HG03354 (cell line): Measurements from ENCODE around the gene FADS1.

Experiments
- ATAC-seq: cut with Tn5 transposase; IDR thresholded peaks from one replicate; pipeline ENCODE4 v1.9.1; 2021; ENCODE audit warnings: mild to moderate bottlenecking; ENCODE audit not compliant: unreplicated experiment, poor library complexity, severe bottlenecking

Gene FADS1

DNA sequence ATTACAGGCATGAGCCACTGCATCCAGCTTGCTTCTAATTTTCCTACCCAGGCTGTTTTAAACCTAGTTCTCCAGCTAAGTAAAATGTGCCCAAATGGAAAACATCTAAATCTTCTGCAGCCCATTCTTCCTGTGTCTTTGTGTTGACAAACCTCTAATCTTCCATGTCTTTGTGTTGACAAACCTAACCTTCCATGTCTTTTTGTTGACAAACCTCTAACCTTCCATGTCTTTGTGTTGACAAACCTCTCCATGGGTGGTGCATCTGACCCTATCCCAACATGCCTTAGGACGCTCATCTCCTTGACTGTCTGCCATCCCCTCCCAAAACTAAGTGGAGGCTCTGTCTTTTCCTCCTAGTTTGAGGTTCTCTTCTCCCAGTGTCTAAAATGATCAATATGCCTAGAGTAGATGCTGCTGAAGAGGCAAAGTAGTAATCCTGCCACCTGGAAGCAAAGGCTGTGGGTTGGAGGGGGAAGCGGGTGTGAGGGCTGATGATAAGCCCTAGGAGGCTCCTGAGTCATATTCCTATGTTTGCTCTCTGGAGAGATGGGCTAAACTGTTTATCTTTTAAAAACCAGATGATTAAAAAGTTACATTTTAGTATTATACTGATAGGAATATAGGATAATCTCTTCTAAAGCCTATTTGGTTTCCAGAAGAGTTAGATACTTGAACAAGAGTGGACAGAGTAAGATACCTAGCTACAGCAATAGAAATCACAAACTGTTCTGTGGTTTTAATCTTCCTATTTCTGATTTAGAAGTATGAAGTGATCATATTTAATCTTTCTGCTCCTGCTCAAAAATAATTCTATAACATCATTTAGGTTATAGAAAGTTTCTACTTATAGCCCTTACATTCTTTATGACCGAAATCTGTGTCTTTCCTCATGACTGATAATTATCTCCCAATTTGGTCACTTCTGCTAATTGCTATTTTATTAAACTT lies 16.2 kb downstream of the FADS1 start:
- ATAC-seq: no peak

DNA sequence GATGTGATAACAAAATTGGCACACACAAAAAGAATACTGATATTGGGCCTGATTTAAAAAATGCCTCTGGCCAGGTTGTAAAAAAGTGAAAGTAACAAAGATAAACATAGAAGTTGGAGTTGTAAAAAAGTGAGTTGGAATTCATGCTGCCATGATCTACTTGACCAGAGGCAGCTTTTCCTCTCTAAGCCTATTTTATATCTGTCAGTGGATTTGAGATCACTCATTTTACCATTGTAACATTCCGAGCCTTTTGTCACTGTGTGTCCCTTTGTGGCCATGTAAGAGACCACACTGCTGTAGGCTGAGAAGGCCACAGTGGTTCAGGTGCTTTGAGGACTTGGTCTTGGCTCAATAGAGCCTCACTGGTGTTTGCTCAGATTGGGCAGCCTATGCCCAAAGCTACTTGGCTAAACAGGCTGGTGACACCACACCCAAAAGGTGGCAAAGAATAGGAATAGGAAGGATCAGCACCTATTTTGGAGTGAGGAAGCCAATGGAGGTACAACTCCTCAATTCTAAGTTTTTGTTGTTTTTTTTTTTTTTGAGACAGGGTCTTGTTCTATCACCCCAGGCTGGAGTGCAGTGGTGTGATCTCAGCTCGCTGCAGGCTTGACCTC lies 17.0 kb downstream of the FADS1 start:
- ATAC-seq: no peak

DNA sequence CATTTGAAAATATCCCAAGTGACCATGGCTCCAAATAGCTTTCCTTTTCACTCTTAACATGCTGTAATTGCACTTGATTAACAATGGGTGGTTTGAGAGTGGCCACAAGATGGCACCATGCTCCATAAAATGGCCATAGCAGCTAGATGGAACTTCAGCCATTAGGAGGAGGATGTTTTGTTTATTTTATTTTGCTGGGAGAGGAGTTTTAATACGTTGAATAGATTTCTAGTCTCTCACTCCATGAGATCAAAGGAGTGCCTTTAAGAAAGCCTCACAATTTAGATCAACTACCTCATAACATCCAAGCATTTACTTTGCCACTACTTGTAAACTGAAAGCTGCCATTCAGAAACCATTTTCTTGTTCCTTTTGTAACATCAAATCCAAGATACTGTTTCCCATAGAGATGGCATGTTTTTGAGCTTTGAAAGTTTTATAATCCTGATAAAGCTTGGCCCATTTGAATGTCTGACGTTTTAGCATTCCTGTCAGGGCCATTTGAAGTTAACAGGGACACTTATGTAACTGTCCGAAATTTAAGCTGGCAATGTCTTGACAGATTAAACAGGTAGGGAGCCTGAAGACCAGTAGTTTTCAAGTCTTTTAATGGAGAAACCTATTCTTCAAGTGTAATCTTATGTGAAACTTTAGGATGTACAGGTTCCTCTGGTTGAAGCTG lies 19.4 kb downstream of the FADS1 start:
- ATAC-seq: no peak

DNA sequence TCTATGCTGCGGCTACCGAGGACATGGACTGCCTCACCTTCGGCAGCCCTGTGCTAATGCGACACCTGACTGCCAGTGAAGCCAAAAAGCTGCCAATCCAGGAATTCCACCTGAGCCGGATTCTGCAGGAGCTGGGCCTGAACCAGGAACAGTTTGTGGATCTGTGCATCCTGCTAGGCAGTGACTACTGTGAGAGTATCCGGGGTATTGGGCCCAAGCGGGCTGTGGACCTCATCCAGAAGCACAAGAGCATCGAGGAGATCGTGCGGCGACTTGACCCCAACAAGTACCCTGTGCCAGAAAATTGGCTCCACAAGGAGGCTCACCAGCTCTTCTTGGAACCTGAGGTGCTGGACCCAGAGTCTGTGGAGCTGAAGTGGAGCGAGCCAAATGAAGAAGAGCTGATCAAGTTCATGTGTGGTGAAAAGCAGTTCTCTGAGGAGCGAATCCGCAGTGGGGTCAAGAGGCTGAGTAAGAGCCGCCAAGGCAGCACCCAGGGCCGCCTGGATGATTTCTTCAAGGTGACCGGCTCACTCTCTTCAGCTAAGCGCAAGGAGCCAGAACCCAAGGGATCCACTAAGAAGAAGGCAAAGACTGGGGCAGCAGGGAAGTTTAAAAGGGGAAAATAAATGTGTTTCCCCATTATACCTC lies 20.8 kb downstream of the FADS1 start:
- ATAC-seq: no peak

DNA sequence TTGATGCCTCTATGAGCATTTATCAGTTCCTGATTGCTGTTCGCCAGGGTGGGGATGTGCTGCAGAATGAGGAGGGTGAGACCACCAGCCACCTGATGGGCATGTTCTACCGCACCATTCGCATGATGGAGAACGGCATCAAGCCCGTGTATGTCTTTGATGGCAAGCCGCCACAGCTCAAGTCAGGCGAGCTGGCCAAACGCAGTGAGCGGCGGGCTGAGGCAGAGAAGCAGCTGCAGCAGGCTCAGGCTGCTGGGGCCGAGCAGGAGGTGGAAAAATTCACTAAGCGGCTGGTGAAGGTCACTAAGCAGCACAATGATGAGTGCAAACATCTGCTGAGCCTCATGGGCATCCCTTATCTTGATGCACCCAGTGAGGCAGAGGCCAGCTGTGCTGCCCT lies 21.3 kb downstream of the FADS1 start:
- no peak for ATAC-seq

DNA sequence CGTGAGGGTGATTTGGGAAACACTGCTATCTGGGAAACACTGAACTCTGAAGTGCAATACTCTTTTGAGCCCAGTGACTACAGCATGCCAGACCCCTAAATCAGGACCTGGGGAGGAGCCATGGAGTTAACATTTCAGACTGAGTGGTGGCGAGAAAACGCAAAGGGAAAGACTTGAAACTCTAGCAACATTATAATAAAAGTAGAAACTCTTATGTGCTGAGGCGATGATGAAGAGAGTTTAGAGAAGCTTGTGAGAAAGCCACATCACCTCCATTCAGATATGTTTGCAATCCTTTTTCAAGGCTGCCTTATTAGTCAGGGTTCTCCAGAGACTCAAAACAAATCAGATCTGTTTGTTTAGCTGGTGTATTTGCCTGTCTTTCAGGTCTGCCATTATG lies 22.2 kb downstream of the FADS1 start:
- no peak for ATAC-seq

DNA sequence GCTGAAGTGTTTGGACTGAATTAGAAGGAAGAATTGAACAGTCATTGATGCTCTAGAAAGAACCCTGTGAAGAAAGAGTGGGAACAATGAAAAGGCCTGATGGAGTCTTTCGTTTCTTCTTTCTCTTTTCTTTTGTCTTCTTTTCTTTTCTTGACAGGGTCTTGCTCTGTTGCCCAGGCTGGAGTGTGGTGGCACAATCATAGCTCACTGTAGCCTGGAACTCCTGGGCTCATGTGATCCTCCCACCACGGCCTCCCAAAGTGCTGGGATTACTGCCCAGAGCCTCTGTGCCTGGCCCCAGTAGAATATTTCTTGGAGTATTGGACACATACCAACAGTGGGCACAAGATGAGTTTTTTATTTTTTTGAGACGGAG lies 23.0 kb downstream of the FADS1 start:
- no peak for ATAC-seq

DNA sequence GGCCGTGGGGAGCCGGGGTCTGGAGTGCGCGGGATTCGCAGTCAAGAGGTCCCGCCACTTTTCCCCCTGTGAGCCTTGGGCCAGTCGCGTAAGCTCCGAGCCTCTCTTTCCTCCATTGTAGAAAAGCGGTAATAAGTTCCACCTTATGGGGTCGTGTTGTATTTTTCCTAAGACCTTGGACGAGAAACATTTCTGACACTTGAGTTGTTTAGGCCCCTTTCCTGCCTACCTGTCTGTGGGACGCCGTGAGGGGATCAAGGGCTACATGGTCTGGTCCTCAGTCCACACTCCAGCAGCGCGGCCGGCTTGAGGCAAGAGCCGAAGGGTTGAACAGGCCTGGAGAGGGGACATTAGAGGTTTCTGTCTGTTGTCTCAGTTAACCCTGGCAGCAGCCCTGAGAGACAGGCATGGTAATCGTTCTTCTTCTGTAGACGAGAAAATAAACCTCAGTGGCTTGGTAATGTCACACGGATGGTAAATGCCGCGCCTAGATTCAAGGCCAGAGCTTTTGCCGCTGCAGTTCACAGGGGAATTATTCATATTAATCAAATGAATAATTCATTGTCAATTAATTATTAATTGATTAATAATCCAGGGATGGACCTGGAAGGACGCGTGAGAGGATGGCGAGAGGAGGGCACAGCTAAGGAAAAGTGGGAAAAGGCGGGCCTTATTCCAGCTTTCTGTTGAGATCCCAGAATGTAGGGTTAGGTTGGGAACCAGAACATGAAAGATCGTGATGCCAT lies 23.5 kb downstream of the FADS1 start:
- peak; percentile 27 for ATAC-seq

DNA sequence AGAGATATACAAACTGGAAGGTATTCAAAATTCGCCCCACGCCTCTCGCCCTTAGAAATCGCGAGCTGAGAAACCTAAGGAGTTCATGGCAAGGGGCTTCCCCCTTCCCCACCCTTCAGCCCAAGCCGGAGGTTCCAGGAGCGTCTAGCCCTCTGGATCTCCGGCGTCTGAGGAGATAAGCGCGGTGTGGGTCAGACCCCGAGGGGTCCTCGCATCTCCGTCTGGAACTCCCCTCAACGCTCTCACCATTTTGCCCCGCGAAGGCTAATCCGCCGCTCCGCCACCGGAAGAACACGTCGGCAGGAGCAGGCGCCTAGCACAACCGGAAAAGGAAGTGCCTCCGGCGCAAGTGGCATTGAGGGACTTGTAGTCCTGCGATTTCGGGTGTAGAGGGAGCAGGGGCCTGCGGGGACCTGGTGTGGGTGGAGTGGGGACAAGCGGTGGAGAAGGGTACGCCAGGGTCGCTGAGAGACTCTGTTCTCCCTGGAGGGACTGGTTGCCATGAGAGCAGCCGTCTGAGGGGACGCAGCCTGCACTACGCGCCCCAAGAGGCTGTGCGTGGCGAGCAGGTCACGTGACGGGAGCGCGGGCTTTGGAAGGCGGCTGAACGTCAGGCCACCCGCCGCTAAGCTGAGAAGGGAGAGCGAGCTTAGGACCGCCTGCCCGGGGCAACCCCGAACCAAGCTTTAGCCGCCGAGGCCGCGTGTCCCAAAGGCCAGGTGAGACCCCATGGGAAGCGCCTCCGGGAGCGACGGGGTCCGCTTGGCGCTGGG lies 24.3 kb downstream of the FADS1 start, which contains the start of the genes FEN1 and TMEM258:
Gene FEN1 (plus strand): TSS at position 602 of the 773 bp plus-strand sequence. CDS start 2,451 bp downstream, outside the sequence.
Gene TMEM258 (minus strand): TSS at position 290 of the 773 bp plus-strand sequence. CDS start 41 bp downstream, at position 249.
- peak; percentile 85 for ATAC-seq

DNA sequence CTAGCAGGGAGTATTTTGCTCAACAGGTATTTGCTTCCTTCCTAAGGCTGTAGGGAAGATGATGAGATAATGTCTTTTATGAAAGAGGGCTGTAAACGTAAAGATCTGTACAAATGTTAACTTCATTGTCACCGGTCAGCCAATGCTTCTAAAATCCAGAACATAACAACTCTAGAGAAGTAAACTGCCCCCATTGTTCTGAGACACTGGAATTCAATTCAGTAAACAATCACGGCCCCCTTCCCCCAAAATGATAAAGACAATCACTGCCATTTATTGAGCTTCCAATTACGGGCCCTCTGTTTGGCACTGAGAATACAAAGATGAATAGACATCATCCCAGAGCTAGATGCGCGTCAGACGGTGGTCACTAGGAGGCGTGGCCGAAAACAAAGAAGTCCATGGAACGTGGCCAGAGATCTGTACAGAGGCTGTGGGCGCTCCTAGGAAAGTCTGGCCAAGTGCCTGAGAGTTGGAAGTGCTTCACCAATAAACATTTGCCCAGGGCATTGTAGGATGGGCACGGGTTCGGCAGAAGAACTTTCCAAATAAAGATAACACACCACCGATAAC lies 25.0 kb downstream of the FADS1 start:
- ATAC-seq: peak; percentile 32

DNA sequence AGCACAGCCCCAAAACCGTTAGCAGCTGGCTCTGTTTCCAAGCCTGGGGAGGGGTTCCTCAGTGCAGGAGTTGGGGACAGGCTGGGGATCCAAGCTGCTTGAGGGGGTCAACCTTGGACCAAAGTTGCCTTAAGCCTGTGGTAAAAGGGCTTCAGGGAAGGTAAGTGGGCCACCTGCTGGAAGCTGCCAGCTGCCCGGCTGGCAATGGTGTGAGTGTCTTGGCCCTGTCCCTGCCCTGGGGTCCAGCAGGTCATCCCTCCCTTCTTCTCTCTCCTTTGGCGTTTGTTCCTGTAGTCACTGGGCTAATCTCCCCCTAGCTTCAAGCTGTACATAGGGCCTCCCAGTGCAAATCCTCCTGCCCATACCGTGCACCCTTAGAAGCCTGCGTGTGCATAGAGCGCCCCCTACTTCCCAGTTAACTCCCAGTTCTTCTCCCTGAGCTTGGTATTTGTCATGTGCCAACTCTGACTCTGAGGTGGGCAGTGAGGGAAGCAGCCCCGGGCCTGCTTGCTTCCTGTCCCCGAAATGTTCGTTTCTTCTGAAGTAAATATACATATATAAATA lies 28.8 kb downstream of the FADS1 start:
- no peak for ATAC-seq

DNA sequence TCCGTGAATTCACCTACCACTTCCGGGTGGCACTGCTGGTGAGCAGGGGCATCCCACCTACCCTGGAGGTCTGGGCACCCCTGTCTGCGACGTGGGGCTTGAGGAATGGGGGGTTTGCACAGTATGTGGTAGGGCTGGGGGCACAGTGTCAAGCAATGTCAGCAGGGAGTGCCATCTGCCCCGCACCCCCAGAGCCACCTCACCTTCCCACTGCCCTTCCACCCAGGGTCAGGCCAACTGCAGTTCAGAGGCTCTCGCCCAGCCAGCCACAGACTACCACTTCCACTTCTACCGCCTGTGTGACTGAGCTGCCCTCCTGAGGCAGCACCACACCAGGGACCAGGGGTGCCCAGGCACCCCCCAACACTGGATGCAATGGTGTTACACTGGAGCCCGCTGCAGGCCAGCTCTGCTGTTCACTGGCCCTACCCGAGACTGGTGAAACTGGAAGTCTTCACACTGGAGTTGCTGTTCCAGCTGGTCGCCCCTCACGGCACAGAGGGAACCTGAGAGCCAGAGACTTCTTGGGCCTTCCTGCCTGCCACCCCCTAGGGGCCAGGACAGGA lies 30.9 kb downstream of the FADS1 start:
- ATAC-seq: no peak

DNA sequence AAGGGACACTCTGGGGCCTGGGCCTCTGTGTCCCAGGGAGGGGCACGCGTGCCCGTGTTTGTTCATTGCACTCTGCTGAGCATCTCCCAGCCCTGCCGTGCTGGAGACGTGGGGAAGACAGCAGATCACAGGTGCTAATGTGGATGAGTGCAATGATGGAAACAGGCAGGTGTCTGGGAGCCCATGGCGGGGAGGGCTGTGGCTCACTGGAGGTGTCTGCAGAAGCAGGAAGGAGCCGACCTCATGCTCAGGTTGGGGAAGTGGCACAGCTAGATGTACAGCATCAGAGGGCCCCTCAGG lies 32.3 kb downstream of the FADS1 start:
- no peak for ATAC-seq

DNA sequence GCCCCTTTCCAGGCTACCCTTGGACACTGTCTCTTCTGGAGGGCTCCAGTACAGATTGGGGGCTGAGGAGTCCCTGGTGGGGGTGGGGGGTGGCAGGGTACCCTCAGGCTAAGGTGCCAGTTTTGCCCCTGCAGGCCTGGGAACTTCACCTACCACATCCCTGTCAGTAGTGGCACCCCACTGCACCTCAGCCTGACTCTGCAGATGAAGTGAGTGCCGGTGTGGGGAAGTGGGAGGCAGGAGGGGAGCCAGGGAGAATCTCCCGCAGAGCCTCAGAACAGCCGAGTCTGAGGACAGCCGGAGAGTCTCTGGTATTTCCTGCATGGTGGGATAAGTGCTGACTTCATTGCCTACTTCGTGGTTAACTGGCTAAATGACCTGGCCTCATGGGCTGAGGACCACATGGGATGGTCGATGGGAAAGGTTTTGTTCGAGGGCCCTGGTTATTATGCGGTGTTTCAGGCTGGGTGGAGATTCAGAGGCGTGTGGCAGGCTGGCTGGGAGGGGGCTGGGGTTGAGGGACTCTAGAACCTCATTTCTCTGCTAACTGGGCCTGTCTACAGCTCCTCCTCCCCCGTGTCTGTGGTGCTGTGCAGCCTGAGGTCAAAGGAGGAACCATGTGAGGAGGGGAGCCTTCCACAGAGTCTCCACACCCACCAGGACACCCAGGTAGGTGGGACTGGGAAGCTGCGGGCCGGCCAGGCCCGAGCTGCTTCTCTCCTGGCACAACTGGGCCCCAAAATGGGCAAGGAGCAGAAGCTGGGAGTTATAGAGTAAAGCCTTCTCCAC lies 32.9 kb downstream of the FADS1 start:
- ATAC-seq: no peak

DNA sequence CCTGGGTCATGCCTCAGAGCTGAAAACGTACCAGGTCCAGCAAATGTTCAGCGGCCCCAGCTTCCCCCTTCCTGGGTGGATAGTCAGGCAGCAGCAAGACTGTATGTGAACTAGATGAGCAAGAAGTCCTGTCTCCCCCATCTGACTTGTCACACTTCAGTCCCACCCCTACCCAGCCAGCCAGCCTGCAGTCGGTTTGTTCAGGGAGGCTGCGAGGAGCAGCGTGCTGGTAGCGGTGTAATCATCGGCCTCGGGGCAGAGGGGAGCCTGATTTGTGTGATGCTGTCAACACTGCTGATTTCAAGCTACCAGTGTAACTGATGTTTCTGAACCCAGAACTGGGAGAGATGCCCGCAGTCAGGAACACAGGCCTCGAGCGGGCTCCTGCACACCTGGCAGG lies 34.0 kb downstream of the FADS1 start:
- no peak for ATAC-seq

DNA sequence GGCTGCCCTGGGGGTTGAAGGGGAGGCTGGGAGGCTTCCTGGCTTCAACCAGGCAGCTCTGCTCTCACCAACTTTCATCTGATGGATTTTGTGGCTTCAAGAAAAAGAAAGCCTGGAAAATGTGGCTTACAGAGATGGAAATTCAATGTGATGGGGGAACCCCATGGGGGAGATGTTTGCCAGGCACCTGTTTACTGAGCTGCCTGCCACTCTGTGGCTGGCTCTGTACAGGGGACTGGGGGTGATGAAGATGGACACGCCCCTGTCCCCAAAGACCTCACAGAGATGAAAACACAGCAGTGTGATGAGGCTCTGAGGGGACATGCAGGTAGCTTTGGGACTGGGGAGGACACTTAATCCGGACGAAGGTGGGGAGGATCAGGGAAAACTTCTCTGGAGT lies 34.5 kb downstream of the FADS1 start:
- no peak for ATAC-seq

DNA sequence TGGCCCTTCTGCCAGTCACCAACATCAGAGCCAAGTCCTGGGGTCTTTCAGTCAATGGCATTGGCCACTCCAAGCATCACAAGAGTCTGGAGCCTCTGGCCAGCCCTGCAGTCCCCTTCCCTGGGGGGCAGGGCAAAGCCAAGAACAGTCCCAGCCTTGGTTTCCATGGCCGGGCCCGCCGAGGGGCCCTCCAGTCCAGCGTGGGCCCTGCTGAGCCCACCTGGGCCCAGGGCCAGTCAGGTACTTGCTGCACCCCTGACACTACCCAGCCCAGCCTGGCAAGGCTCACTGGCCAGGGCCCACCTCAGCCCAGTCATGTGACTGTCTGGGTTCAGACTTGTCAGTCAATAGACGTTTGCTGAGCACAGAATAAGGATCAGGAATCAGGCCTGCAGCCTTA lies 35.2 kb downstream of the FADS1 start:
- no peak for ATAC-seq
